DOHH2 (cell line): Measurements from ENCODE around the gene MARVELD1.

ENCODE experiments used
- CTCF ChIP-seq: fragments of 200-600 bp; sonication (generic); IDR thresholded peaks from one replicate; pipeline ENCODE4 v1.5.1; 2014; ENCODE audit warnings: antibody characterized with exemption, mild to moderate bottlenecking, low read depth, low read length; ENCODE audit not compliant: poor library complexity, severe bottlenecking
- EZH2phosphoT487 ChIP-seq: fragments of 200-600 bp; sonication (generic); IDR thresholded peaks from 2 replicates; pipeline ENCODE4 v1.6.1; 2017; ENCODE audit warnings: borderline replicate concordance, mild to moderate bottlenecking, antibody characterized with exemption, low read length, moderate library complexity, mixed read lengths

GRCh38 chr10:97707134-97707861 is 6.2 kb upstream of the MARVELD1 start:
- no peak for TF ChIP-seq CTCF
- no peak for TF ChIP-seq EZH2phosphoT487
